22Rv1 (cell line): Measurements from ENCODE around the gene USP15.

Source experiments
- H3K27ac ChIP-seq: fragments of 450-650 bp; 2 replicates; pipeline ENCODE4 v1.5.1; 2017
- ZFX ChIP-seq: fragments of 450-650 bp; IDR thresholded peaks from 2 replicates; pipeline ENCODE4 v1.6.1; 2017; ENCODE audit warnings: antibody characterized with exemption, borderline replicate concordance
- TF ChIP-seq, protein P1 (sequence below): fragments of 450-650 bp; IDR thresholded peaks from 2 replicates; pipeline ENCODE4 v1.5.1; 2017; ENCODE audit warnings: mild to moderate bottlenecking

USP15 gene

DNA sequence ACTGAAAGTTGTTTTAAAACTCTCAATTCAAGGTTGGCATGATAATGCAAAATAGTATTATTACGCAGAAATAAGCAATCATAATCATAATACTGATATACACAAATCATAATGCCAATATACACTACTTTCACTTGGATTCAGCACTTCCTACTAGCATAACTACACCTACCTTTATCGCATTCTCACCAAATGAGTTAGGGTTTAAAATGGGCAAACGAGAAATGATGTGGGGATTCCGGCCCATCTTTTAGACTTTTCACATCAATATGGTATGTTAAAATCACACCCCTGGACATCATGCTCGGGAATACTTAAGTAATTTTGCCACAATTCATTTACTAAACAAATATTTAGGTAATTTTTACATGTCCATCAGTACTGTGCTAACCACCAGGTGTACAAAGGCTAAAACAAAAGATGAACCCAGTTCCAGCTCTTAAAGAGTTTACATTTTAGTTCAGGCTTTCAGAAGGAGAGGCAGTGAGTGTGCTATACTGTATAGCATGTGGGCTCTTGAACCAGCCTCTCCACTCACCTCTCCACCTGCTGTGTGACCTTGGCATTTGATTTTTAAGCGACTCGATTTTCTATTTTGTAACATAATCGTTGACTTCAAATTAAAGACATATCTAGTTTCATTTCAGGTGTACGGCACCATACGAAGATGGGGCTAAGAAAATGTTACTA, 1.1 kb upstream of the USP15 start:
- TF ChIP-seq ZFX = no peak
- TF ChIP-seq, protein P1, sequence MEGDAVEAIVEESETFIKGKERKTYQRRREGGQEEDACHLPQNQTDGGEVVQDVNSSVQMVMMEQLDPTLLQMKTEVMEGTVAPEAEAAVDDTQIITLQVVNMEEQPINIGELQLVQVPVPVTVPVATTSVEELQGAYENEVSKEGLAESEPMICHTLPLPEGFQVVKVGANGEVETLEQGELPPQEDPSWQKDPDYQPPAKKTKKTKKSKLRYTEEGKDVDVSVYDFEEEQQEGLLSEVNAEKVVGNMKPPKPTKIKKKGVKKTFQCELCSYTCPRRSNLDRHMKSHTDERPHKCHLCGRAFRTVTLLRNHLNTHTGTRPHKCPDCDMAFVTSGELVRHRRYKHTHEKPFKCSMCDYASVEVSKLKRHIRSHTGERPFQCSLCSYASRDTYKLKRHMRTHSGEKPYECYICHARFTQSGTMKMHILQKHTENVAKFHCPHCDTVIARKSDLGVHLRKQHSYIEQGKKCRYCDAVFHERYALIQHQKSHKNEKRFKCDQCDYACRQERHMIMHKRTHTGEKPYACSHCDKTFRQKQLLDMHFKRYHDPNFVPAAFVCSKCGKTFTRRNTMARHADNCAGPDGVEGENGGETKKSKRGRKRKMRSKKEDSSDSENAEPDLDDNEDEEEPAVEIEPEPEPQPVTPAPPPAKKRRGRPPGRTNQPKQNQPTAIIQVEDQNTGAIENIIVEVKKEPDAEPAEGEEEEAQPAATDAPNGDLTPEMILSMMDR = no peak
- H3K27ac ChIP-seq = peak overlapping the region; percentile 89

GRCh38 chr12:62259631-62259992, 592 bp upstream of the USP15 start:
- H3K27ac ChIP-seq = peak overlapping the region; percentile 89

GRCh38 chr12:62260733-62261683, 804 bp downstream of the USP15 start:
- TF ChIP-seq ZFX = no peak
- TF ChIP-seq, protein P1 = no peak
- H3K27ac ChIP-seq = peak overlapping the region; percentile 89

More at GRCh38 chr12:62259631-62259992, 592 bp upstream of the USP15 start:
- TF ChIP-seq ZFX = no peak
- TF ChIP-seq, protein P1 = no peak

DNA sequence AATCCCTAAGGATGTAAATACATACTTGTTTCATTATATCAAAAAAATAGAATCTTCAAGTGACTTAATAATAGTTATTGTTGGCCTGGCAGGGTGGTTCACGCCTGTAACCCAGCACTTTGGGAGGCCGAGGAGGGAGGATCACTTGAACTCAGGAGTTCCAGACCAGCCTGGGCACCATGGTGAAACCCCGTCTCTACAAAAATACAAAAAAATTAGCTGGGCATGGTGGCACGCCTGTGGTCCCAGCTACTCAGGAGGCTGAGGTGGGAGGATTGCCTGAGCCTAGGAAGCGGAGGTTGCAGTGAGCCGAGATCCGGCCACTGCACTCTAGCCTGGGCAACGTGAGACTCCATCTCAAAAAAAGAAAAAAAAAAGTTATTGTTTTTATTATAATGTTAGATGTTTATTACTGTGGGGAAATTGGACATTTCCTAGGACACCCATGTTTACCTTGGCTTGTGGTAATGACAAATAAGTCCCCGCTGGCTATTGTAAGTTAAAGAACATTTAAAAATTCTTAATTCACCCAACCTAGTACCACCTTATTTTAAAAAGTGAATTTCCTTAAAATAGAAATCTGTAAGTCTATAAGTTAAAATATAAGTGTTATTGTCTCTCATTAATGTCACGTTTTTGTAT, 1.8 kb downstream of the USP15 start:
- TF ChIP-seq ZFX = no peak
- TF ChIP-seq, protein P1 = no peak
- no peak overlapping the region for H3K27ac ChIP-seq

DNA sequence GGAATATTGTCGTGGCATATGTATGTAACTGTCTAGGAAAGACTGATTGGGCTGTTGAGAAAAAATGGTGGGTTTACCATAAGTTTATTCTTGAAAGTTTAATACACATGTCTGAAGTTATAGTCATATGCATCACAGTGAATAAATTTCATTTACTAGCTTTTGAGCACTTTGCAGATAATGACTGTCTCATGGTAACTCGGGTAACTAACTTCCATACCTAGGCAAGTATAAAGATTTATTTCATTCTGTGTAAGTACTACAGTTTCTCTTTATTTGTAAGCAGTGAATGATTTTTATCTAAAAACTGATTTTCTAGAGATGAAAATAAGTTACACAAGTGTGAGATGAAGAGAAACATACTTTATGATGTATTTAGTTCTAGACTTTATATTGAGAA, 3.0 kb downstream of the USP15 start:
- TF ChIP-seq, protein P1 = no peak
- TF ChIP-seq ZFX = no peak
- H3K27ac ChIP-seq = no peak overlapping the region

DNA sequence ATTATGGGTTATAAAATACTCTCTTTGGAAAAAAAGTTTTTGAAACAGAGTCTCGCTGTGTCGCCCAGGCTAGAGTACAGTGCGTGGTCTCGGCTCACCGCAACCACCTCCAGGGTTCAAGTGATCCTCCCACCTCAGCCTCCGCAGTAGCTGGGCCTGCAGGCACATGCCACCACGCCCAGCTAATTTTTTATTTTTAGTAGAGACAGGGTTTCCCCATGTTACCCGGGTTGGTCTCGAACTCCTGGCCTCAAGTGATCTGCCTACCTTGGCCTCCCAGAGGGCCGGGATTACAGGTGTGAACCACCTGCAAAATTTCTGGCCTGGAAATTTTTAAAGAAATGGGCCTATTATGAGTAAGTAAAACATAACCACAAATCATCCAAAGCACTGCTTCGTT, 3.8 kb downstream of the USP15 start:
- H3K27ac ChIP-seq = no peak overlapping the region
- no peak for TF ChIP-seq ZFX
- TF ChIP-seq, protein P1 = no peak
